Omental fat pad (tissue), 4 donors: Measurements from ENCODE around the gene CCDC110. TPM values are rescaled to one million over a fixed set of nuclear protein-coding genes. Genes with fewer than 3 reads are reported as not detected.

ENCODE experiments used
- ATAC-seq: fragments of 150-250 bp; one replicate; pipeline ENCODE4 v1.9.1; 2016; ENCODE audit warnings: mild to moderate bottlenecking, moderate library complexity; ENCODE audit not compliant: low FRiP score
- DNase-seq: peaks from one replicate; pipeline ENCODE4 v3.0.0-alpha.2; 2019; ENCODE audit warnings: low spot score
- CTCF ChIP-seq, 3 donors: fragments of 450-650 bp; IDR thresholded peaks; one replicate each; pipeline ENCODE4 v1.5.1; 2016 to 2017; ENCODE audit warnings: antibody characterized with exemption in 3 of 3, mild to moderate bottlenecking in 3 of 3, moderate library complexity in 2 of 3
- total RNA-seq, 4 donors: library from RNA; depleted of rRNA; stranded (reverse); fragments of >200 nt; gene quantifications; one replicate each; pipeline ENCODE4 v1.1.0, GENCODE V29; 2016

Gene CCDC110
- total RNA-seq, 4 donors from 2014 or later, result 0.19 to 2.8 (median 0.36) TPM

GRCh38 chr4:185465707-185466106, 5.8 kb downstream of the CCDC110 start:
- no peak for TF ChIP-seq CTCF (IDR thresholded peaks at IDR 0.05)
- ATAC-seq (no peak), DNase-seq (no peak)

- no peak for TF ChIP-seq CTCF (IDR thresholded peaks at IDR 0.05)
- DNase-seq, result no peak
- no peak for ATAC-seq
Measured at GRCh38 chr4:185464887-185465286, 6.6 kb downstream of the CCDC110 start.

- ATAC-seq (no peak), DNase-seq (no peak)
- no peak for TF ChIP-seq CTCF (IDR thresholded peaks at IDR 0.05)
Measured at GRCh38 chr4:185464183-185464582, 7.3 kb downstream of the CCDC110 start.

GRCh38 chr4:185463541-185463940, 8.0 kb downstream of the CCDC110 start:
- ATAC-seq, result no peak
- DNase-seq, result no peak

GRCh38 chr4:185461565-185461964, 10.0 kb downstream of the CCDC110 start:
- no peak for TF ChIP-seq CTCF (IDR thresholded peaks at IDR 0.05)
- no peak for DNase-seq
- ATAC-seq, result no peak

More at GRCh38 chr4:185463541-185463940, 8.0 kb downstream of the CCDC110 start:
- TF ChIP-seq CTCF (IDR thresholded peaks at IDR 0.05), result no peak

- ATAC-seq (no peak), DNase-seq (no peak)
- no peak for TF ChIP-seq CTCF (IDR thresholded peaks at IDR 0.05)
Measured at GRCh38 chr4:185457136-185457535, 14.4 kb downstream of the CCDC110 start.

GRCh38 chr4:185456131-185456530, 15.4 kb downstream of the CCDC110 start:
- DNase-seq (no peak), ATAC-seq (no peak)
- TF ChIP-seq CTCF (IDR thresholded peaks at IDR 0.05), result no peak
